A673 (cell line): ENCODE data around the gene FOXRED1. TPM values are rescaled to one million over a fixed set of nuclear protein-coding genes. Genes with fewer than 3 reads are reported as not detected.
A peak's percentile ranks its signal among the peaks of the same experiment; 100 is the strongest.

Experiments
- BruUV-seq: library from RNA; stranded (reverse); fragments of 400-500 nt; replicated peaks from 2 replicates; lab custom pipeline; 2021; lab: Mats Ljungman, UMichigan
- CTCF ChIA-PET: fragments of 300-600 bp; sonication (Branson Sonifier 250); formaldehyde crosslinking; loops from one replicate; lab custom pipeline; 2022; ENCODE audit warnings: antibody characterized with exemption; lab: Charles Lee
- POLR2A ChIA-PET: fragments of 300-600 bp; sonication (Branson Sonifier 250); formaldehyde crosslinking; loops from one replicate; lab custom pipeline; 2022; ENCODE audit warnings: antibody characterized with exemption; ENCODE audit not compliant: low non-redundant PET; lab: Charles Lee
- DNase-seq: peaks from one replicate; pipeline ENCODE4 v3.0.0-alpha.2; 2015; ENCODE audit warnings: low spot score
- H3K27ac ChIP-seq: fragments of 200-600 bp; sonication (generic); 2 replicates; pipeline ENCODE4 v1.5.1; 2016; ENCODE audit warnings: mixed run types, low read depth, mild to moderate bottlenecking, mixed read lengths, antibody characterized with exemption, low read length; ENCODE audit not compliant: poor library complexity, severe bottlenecking
- H3K27me3 ChIP-seq: fragments of 200-600 bp; sonication (generic); replicated peaks from 2 replicates; pipeline ENCODE4 v1.6.1; 2017; ENCODE audit warnings: mixed run types, low read depth, mild to moderate bottlenecking, mixed read lengths, antibody characterized with exemption, low read length; ENCODE audit not compliant: insufficient read depth, poor library complexity
- H3K36me3 ChIP-seq: fragments of 200-600 bp; sonication (generic); 2 replicates; pipeline ENCODE4 v1.6.1; 2016; ENCODE audit warnings: mixed run types, mild to moderate bottlenecking, mixed read lengths, antibody characterized with exemption, low read length; ENCODE audit not compliant: insufficient read depth, poor library complexity, severe bottlenecking
- H3K4me1 ChIP-seq: fragments of 200-600 bp; sonication (generic); 2 replicates; pipeline ENCODE4 v1.6.1; 2017; ENCODE audit warnings: mixed run types, mild to moderate bottlenecking, mixed read lengths, antibody characterized with exemption, low read length; ENCODE audit not compliant: insufficient read depth, poor library complexity, severe bottlenecking
- H3K4me3 ChIP-seq: fragments of 200-600 bp; sonication (generic); 2 replicates; pipeline ENCODE4 v1.5.1; 2016; ENCODE audit warnings: low read depth, mixed run types, mild to moderate bottlenecking, mixed read lengths, low read length; ENCODE audit not compliant: poor library complexity, severe bottlenecking
- H3K9me3 ChIP-seq: fragments of 200-600 bp; sonication (generic); 2 replicates; pipeline ENCODE4 v1.6.1; 2016; ENCODE audit warnings: mixed run types, low read depth, mild to moderate bottlenecking, mixed read lengths, antibody characterized with exemption, low read length; ENCODE audit not compliant: poor library complexity, severe bottlenecking
- EZH2 ChIP-seq: fragments of 200-600 bp; sonication (generic); IDR thresholded peaks from 2 replicates; pipeline ENCODE4 v1.6.1; 2017; ENCODE audit warnings: borderline replicate concordance, low read depth, mild to moderate bottlenecking, mixed read lengths, antibody characterized with exemption, low read length; ENCODE audit not compliant: poor library complexity, severe bottlenecking
- intact Hi-C: fragments of 100-400 bp; cut with micrococcal nuclease; formaldehyde crosslinking; loops from one replicate; pipeline ENCODE4 v1.10.0; 2022; ENCODE audit not compliant: unreplicated experiment
- total RNA-seq: library from RNA; stranded (reverse); gene quantifications from 2 replicates; pipeline ENCODE4 v1.2.3, GENCODE V29; 2021
- TF ChIP-seq, protein P1 (sequence below): fragments of 300-800, 200-600 bp; sonication (generic); conservative IDR thresholded peaks from 2 replicates; pipeline ENCODE4 v1.5.1; 2017; ENCODE audit warnings: low read depth, mild to moderate bottlenecking, antibody characterized with exemption, low read length, moderate library complexity, mixed read lengths

The FOXRED1 gene
- total RNA-seq, 1 experiment from 2014 or later, result 72.6 TPM

DNA sequence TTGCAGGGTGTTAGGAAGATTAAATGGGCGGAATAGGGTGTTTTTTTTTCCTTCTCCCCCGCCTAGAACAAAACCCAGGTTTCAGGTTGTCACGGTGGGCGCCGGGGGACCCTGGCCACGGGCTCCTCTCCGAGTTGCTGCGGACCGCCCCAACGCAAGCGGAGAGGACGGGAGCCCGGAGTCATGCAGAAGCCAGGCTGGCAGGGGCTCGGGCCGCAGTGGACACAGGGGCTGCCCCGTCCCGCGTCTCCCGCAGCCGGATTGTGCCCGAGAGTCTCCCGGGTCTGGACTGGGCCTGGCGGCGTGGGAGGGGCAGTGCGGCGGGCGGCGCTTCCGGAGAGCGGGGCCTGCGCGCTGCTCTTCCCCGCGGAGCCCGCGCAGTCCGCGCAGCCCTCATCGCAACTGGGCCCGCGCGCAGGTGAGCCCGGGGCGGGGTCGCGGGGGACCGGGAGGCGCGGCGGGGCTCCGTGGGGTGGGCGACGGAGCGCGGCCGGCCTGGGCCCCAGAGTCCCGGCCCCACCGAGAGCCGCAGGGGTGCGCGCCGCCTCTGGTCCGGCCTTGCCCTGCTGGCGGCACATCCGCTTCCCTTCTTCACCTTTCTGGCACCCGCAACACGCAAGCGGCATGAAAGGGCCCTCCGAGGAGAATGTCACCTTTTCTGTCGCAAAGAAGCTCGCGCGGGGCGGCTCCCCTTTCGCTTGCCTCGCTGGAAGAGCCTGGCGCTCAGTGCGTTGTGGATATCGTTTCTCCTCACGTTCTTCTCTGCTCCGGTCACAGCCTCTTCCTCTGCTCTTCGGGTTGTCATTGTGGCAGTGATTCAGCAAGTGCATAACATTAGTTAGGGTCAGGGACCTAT lies 14.0 kb downstream of the FOXRED1 start, which contains the start of gene TIRAP:
Gene TIRAP, plus strand, starts transcription at position 358 of the 856 bp plus-strand sequence. CDS start 7,802 bp downstream, outside the sequence.
- TF ChIP-seq, protein P1, sequence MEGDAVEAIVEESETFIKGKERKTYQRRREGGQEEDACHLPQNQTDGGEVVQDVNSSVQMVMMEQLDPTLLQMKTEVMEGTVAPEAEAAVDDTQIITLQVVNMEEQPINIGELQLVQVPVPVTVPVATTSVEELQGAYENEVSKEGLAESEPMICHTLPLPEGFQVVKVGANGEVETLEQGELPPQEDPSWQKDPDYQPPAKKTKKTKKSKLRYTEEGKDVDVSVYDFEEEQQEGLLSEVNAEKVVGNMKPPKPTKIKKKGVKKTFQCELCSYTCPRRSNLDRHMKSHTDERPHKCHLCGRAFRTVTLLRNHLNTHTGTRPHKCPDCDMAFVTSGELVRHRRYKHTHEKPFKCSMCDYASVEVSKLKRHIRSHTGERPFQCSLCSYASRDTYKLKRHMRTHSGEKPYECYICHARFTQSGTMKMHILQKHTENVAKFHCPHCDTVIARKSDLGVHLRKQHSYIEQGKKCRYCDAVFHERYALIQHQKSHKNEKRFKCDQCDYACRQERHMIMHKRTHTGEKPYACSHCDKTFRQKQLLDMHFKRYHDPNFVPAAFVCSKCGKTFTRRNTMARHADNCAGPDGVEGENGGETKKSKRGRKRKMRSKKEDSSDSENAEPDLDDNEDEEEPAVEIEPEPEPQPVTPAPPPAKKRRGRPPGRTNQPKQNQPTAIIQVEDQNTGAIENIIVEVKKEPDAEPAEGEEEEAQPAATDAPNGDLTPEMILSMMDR, result no peak
- TF ChIP-seq EZH2, result no peak
- no TSS peak for BruUV-seq
- Histone ChIP-seq H3K27ac (peak within 1 kb of the TSS; percentile 76), H3K4me1 (peaks cover 8% of the 10 kb centered on the region), H3K4me3 (peak within 1 kb of the TSS; percentile 71), H3K36me3 (no peaks in the 10 kb centered on the region), H3K27me3 (no peaks in the 10 kb centered on the region), H3K9me3 (no peaks in the 10 kb centered on the region)
- DNase-seq, result peak; percentile 68
- ChIA-PET POLR2A (interaction anchor here (0.7 kb wide), 1 partner anchor 274 kb away, joined by 4 read pairs; no protein-coding TSS in a partner anchor), CTCF (no interaction called here)
- intact Hi-C loops, result no loop called here

DNA sequence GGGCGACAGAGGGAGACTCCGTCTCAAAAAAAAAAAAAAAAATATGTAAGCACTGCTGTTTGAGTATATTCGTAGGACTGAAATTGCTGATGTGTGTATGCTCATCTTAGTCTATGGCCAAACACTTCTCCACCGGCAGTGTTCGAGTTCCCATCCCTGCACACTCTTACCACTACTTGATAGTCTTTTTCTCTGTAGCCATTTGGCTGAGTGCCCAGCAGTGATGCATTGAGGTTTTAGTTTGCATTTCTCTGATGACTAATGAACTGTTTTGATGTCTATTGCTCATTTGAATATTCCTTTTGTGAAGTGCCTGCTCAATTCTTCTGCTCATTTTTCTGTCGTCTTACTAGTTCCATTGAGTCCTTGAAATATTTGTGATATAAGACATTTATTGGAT lies 15.9 kb downstream of the FOXRED1 start:
- peak overlapping the region; percentile 3 for H3K4me3 ChIP-seq
- no peak overlapping the region for H3K27ac ChIP-seq
- peak; percentile 95 for DNase-seq
- no peaks in the 10 kb centered on the region for H3K36me3 ChIP-seq
- ChIA-PET POLR2A (no interaction called here), CTCF (no interaction called here)
- H3K9me3 ChIP-seq, result no peaks in the 10 kb centered on the region
- intact Hi-C loops, result no loop called here
- no peak for TF ChIP-seq EZH2
- TF ChIP-seq, protein P1, result no peak
- no peaks in the 10 kb centered on the region for H3K27me3 ChIP-seq
- BruUV-seq, result no TSS peak
- H3K4me1 ChIP-seq, result peaks cover 8% of the 10 kb centered on the region

DNA sequence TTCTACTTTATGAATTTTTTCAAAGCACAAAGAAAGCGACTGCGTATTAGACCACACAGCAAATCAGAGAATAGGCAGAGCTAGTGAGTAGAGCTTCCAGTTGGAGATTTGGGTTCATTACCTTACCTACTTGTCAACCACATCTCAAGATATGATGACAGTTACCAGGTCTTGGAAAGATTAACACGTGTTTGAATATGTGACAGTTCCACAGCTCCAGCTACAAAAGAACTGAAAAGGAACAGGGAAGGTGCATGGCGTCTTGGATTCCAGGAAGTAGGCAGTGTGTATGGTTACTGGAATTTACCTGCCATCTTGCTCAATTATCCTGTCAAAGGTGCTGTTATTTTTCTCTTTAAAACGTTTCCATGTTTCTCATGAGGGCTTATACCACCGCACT lies 19.3 kb downstream of the FOXRED1 start:
- TF ChIP-seq EZH2, result no peak
- TF ChIP-seq, protein P1, result no peak
- H3K27ac ChIP-seq, result no peak overlapping the region
- H3K36me3 ChIP-seq, result peaks cover 11% of the 10 kb centered on the region
- no peaks in the 10 kb centered on the region for H3K27me3 ChIP-seq
- no peak for DNase-seq
- no peaks in the 10 kb centered on the region for H3K9me3 ChIP-seq
- no peak overlapping the region for H3K4me3 ChIP-seq
- ChIA-PET POLR2A (interaction anchor here (0.6 kb wide), 1 partner anchor 176 kb away, joined by 8 read pairs; no protein-coding TSS in a partner anchor), CTCF (no interaction called here)
- no TSS peak for BruUV-seq
- peaks cover 8% of the 10 kb centered on the region for H3K4me1 ChIP-seq
- intact Hi-C loops, result no loop called here
